ENCODE data around the gene CSNK1A1L.

The CSNK1A1L gene

DNA sequence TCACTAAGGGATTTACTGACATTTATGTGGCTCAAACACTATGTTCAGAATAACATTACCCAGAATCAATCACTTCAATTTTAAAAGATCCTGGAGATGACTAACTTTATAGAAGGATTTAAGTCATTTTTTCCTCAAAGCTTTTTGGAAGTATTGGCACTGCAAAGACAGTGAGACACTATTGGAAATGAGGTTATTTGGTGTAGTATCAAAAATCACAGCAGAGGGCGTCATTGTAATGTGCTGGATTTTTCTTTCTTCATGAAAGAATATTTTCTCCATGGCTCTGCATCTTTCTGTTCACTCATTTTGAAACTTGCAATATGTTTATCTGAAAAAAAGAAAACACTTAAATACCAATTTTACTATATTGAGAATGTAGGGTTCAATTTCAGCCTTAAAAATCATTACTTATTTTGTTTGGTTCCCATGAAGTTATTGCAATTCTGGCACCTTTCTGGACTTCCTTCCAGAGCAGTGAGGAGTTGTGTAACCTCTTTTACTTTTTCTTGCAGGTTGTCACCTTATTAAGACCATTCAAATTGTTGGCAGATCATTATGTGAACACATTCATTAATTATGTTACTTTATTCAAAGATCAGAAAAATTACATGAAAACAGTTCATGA, 3.7 kb upstream of the CSNK1A1L start:
- DNase-seq (ENCODE audit: insufficient read length, low spot score) (no peak), FAIRE-seq (peak; percentile 72)
- TF ChIP-seq, protein P1, sequence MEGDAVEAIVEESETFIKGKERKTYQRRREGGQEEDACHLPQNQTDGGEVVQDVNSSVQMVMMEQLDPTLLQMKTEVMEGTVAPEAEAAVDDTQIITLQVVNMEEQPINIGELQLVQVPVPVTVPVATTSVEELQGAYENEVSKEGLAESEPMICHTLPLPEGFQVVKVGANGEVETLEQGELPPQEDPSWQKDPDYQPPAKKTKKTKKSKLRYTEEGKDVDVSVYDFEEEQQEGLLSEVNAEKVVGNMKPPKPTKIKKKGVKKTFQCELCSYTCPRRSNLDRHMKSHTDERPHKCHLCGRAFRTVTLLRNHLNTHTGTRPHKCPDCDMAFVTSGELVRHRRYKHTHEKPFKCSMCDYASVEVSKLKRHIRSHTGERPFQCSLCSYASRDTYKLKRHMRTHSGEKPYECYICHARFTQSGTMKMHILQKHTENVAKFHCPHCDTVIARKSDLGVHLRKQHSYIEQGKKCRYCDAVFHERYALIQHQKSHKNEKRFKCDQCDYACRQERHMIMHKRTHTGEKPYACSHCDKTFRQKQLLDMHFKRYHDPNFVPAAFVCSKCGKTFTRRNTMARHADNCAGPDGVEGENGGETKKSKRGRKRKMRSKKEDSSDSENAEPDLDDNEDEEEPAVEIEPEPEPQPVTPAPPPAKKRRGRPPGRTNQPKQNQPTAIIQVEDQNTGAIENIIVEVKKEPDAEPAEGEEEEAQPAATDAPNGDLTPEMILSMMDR (IDR thresholded peaks at IDR 0.05; ENCODE audit: insufficient read depth, missing control alignments) = peak; percentile 56

DNA sequence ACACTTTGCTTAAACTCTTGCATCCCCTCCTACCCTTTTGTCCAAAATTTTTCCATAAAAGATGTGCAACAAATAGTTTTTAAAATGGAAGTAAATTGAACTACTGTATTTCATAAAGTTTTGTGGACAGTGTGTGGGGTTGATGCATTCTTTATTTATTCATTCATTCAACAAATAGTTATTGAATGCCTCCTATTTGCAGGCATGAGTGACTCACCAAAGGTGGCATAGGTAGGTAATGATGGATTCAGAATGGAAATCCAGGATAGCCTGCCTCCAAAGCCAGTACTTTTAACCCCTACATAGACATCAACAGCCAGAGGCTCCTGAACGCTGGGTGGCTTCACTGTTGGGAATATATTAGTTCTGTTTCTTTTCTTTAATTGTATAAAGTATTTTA, 2.4 kb upstream of the CSNK1A1L start:
- DNase-seq (ENCODE audit: insufficient read length, low spot score) (no peak), FAIRE-seq (no peak)
- TF ChIP-seq, protein P1 (IDR thresholded peaks at IDR 0.05; ENCODE audit: insufficient read depth, missing control alignments) = no peak

DNA sequence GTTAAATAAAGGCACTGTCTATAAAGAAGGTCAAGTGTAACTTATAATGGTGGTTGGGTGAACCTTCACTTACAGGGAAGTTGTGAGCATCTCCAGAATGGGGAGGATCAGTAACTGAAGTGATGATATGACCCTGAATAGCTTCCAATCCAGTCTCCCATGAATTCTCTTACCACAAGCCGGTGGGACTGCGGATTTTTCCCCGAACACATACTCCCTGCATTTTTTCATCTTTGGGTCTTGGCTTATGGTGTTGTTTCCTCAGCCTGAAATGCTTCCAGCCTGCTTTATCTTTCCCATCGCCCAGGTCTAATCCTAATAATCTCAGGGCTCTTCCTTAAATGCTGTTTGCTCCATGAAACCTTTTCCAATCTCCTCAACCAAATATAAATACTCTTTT, 2.0 kb upstream of the CSNK1A1L start:
- FAIRE-seq = no peak
- no peak for DNase-seq (ENCODE audit: insufficient read length, low spot score)

DNA sequence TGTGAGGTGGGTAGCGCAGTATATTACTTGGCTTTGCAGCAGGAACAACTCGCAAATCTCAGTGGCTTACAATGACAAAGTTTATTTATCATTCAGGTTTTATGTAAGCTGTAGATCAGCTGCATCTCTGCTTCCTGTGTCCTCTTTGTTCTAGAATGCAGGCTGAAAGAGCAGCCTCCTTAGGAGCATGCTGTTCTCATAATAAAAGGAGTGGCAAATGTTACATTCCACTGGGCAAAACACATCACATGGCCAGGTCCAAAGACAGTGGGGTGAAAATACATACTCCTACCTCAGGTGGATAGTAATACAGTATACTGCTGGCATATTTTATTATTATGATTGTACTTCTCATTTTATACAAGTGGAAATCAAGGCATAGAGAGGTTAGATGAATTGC, 1.2 kb upstream of the CSNK1A1L start:
- TF ChIP-seq, protein P1 (IDR thresholded peaks at IDR 0.05; ENCODE audit: insufficient read depth, missing control alignments) = no peak
- DNase-seq (ENCODE audit: insufficient read length, low spot score) (no peak), FAIRE-seq (no peak)

More for the DNA sequence above, 2.0 kb upstream of the CSNK1A1L start:
- TF ChIP-seq, protein P1 (IDR thresholded peaks at IDR 0.05; ENCODE audit: insufficient read depth, missing control alignments) = no peak

DNA sequence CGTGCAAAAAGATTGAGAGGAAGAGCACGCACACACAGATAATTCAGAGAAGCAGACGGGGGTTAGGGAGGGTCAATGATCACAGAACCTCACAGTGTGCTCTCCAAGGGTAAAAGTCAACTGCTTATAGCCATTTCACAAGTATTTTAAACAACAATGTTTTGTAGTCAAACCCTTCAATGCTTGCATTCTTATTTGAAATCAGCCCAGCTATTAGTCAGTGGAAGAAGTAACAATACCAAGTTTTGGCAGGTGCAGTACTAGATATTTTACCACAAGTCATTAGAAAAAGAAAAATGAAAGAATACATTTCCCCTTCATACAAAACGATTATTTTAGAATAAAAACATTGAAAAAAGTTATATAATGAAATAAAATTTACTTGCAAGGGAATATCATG, 2.6 kb downstream of the CSNK1A1L start:
- DNase-seq (ENCODE audit: insufficient read length, low spot score) (no peak), FAIRE-seq (no peak)
- TF ChIP-seq, protein P1 (IDR thresholded peaks at IDR 0.05; ENCODE audit: insufficient read depth, missing control alignments) = no peak

DNA sequence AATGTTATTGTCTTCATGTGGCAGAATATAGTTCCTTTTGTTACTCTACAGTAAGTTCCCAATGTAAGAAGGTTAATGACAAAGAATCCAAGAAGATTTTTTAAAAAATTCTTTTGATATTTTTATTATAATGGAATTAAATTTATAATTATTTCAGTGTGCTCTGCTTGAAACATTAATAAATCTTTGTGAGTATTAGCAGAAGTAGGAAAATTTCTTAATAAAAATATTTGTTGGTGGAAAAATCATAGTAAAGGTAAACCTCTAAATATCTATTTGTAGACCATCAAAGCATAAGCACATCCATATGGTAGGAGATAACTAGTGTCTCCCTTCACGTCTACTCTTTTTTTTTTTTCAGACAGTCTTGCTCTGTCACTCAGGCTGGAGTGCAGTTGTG, 4.3 kb downstream of the CSNK1A1L start:
- TF ChIP-seq, protein P1 (IDR thresholded peaks at IDR 0.05; ENCODE audit: insufficient read depth, missing control alignments) = no peak
- DNase-seq (ENCODE audit: insufficient read length, low spot score) = no peak
- no peak for FAIRE-seq

DNA sequence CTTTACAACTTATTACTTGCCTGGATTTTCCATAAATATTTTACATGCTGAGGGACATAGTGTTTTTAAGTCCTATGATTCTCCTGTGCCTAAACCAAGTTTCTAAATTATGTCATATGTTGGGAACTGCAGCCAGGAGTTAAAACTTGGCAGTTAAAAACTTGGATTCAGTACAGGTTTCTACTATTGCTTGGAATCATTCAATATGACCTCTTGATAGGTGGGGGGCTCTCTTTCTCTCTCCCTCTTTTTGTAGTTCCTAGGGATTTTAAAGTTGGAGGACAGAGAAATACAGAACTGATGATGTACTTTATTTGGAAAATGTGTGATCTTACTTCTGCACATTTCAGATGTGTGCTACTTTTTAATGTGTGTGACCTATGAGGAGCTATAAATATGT, 4.7 kb downstream of the CSNK1A1L start:
- TF ChIP-seq, protein P1 (IDR thresholded peaks at IDR 0.05; ENCODE audit: insufficient read depth, missing control alignments) = no peak
- DNase-seq (ENCODE audit: insufficient read length, low spot score) (no peak), FAIRE-seq (no peak)
